ENCODE data around the gene TMEM30A.

The TMEM30A gene

DNA sequence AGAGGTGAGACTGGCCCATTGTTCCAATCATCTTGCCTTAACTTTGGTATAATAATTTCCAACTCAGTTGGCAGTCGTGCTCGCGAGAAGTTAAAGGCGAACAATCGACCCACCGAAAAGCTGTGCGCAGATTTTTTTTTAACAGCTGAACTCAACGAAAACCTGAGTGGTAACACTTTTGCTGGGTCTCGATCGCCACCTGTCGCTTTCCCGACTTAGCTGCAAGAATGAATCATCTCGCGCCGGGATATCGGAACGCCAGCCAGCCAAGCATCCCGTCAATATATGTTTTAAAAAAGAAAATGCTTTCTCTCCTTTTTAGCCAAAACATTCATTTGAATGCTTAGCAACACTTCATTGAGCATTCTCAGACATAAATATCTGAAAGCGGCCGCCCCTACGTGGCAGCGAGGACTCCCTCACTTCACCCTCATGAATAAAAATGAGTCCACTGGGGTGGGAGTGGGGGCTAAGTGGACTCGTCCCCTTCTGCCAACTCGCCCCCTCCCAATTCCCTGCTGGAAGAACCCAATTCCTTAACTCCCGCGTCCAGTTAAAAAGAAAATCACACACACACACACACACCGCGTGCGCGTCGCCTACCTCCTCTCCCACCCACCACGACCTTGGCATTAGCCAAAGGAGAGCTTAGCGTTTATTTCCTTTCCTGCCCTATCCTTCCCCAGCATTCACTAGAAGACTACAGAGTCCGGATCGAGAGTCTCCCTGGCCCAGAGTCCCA lies 80.2 kb downstream of the TMEM30A start:
- H3K27ac Mint-ChIP-seq = no peak overlapping the region
- no peak for ATAC-seq
- peak overlapping the region; percentile 62 for H3K4me3 Mint-ChIP-seq
- H3K27me3 Mint-ChIP-seq = peaks cover 79% of the 10 kb centered on the region
- no peaks in the 10 kb centered on the region for H3K9me3 Mint-ChIP-seq
- peaks cover 65% of the 10 kb centered on the region for H3K4me1 Mint-ChIP-seq
- H3K36me3 Mint-ChIP-seq = no peaks in the 10 kb centered on the region

DNA sequence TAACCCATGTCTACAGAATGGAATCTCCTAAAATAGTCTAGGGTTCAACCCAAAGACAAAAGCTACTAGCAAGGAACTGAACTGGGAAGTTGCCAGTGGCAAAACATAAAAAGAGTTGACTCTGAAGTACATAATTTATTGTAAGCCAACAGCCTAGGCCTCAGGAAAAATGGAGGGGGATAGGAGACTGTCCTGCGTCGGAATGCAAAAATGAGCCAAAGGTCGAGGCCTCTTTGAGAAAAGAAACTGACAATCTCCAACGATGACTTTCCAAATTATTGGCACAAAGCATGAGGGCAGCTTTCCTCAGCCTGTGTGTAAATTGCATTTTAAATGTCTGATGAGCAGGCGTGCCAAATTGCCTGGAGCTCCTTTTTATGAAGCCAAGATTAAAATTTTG lies 80.9 kb downstream of the TMEM30A start:
- ATAC-seq = no peak
- H3K36me3 Mint-ChIP-seq = no peaks in the 10 kb centered on the region
- peaks cover 72% of the 10 kb centered on the region for H3K27me3 Mint-ChIP-seq
- H3K4me1 Mint-ChIP-seq = peaks cover 59% of the 10 kb centered on the region
- no peaks in the 10 kb centered on the region for H3K9me3 Mint-ChIP-seq
- no peak overlapping the region for H3K4me3 Mint-ChIP-seq
- no peak overlapping the region for H3K27ac Mint-ChIP-seq

Data from stimulated activated memory B cell treated with anti-CD40 and anti-IgM and Interleukin-4, amounts not matched to agents 10 μg/mL and 1 μg/mL and 100 μg/mL, for 72 hours (primary cell).